ENCODE measurements around the gene C17orf67. TPM values are rescaled to one million over a fixed set of nuclear protein-coding genes. Genes with fewer than 3 reads are reported as not detected.
"Not testable (repeated sequence)": the region's sequence is repeated elsewhere in the genome, so short reads cannot be mapped to it uniquely, and the experiment has no call there.

The C17orf67 gene
- total RNA-seq, 1 donor from 2014 or later = 4.4 TPM

GRCh38 chr17:56779898-56780777 is 53.6 kb downstream of the C17orf67 start:
- DNase-seq (ENCODE audit: extremely low read depth, low read depth, low spot score) = no peak

GRCh38 chr17:56779322-56779721 is 54.4 kb downstream of the C17orf67 start:
- DNase-seq (ENCODE audit: extremely low read depth, low read depth, low spot score) = no peak

GRCh38 chr17:56778898-56779297 is 54.8 kb downstream of the C17orf67 start:
- no peak for DNase-seq (ENCODE audit: extremely low read depth, low read depth, low spot score)

GRCh38 chr17:56777859-56778258 is 55.9 kb downstream of the C17orf67 start:
- DNase-seq (ENCODE audit: extremely low read depth, low read depth, low spot score) = no peak

GRCh38 chr17:56774650-56775049 is 59.1 kb downstream of the C17orf67 start:
- no peak for DNase-seq (ENCODE audit: extremely low read depth, low read depth, low spot score)

GRCh38 chr17:56773124-56773523 is 60.6 kb downstream of the C17orf67 start:
- DNase-seq (ENCODE audit: extremely low read depth, low read depth, low spot score) = no peak

GRCh38 chr17:56772442-56772841 is 61.3 kb downstream of the C17orf67 start:
- DNase-seq (ENCODE audit: extremely low read depth, low read depth, low spot score) = no peak

- DNase-seq (ENCODE audit: extremely low read depth, low read depth, low spot score) = no peak
Measured at GRCh38 chr17:56771975-56772374, 61.7 kb downstream of the C17orf67 start.

GRCh38 chr17:56771563-56771962 is 62.2 kb downstream of the C17orf67 start:
- DNase-seq (ENCODE audit: extremely low read depth, low read depth, low spot score) = no peak

- no peak for DNase-seq (ENCODE audit: extremely low read depth, low read depth, low spot score)
Measured at GRCh38 chr17:56770427-56770826, 63.3 kb downstream of the C17orf67 start.

- DNase-seq (ENCODE audit: extremely low read depth, low read depth, low spot score) = no peak
Measured at GRCh38 chr17:56765449-56765848, 68.3 kb downstream of the C17orf67 start.

- no peak for DNase-seq (ENCODE audit: extremely low read depth, low read depth, low spot score)
Measured at GRCh38 chr17:56762988-56763387, 70.7 kb downstream of the C17orf67 start.

- no peak for DNase-seq (ENCODE audit: extremely low read depth, low read depth, low spot score)
Measured at GRCh38 chr17:56762144-56762543, 71.6 kb downstream of the C17orf67 start.

GRCh38 chr17:56761387-56761786 is 72.3 kb downstream of the C17orf67 start:
- no peak for DNase-seq (ENCODE audit: extremely low read depth, low read depth, low spot score)

- not testable (repeated sequence) for DNase-seq (ENCODE audit: extremely low read depth, low read depth, low spot score)
Measured at GRCh38 chr17:56757611-56758010, 76.1 kb downstream of the C17orf67 start.

GRCh38 chr17:56756536-56756935 is 77.2 kb downstream of the C17orf67 start:
- no peak for DNase-seq (ENCODE audit: extremely low read depth, low read depth, low spot score)

GRCh38 chr17:56755310-56755709 is 78.4 kb downstream of the C17orf67 start:
- DNase-seq (ENCODE audit: extremely low read depth, low read depth, low spot score) = no peak

- DNase-seq (ENCODE audit: extremely low read depth, low read depth, low spot score) = no peak
Measured at GRCh38 chr17:56754523-56755208, 79.1 kb downstream of the C17orf67 start.

- DNase-seq (ENCODE audit: extremely low read depth, low read depth, low spot score) = no peak
Measured at GRCh38 chr17:56752263-56752836, 81.4 kb downstream of the C17orf67 start.

GRCh38 chr17:56751145-56751738 is 82.5 kb downstream of the C17orf67 start:
- no peak for DNase-seq (ENCODE audit: extremely low read depth, low read depth, low spot score)

GRCh38 chr17:56744721-56745120 is 89.0 kb downstream of the C17orf67 start:
- DNase-seq (ENCODE audit: extremely low read depth, low read depth, low spot score) = no peak

Data from glomerular endothelial cell (primary cell).